GM13977 (cell line): ENCODE measurements around the gene SH2D2A.

Source experiments
- DNase-seq: peaks from one replicate; pipeline ENCODE4 v3.0.0; 2012; ENCODE audit warnings: low spot score
- in situ Hi-C: fragments of 300-500 bp; cut with MboI; formaldehyde crosslinking; loops from one replicate; pipeline ENCODE4 v1.12.0; 2022; ENCODE audit warnings: low sequenced_read_pairs, low pct_unique_long_range_greater_than_20kb, mixed read lengths, inconsistent platforms; ENCODE audit not compliant: unreplicated experiment
- TF ChIP-seq, protein P1 (sequence below): IDR thresholded peaks from 2 replicates; pipeline ENCODE4 v1.5.1; 2012; ENCODE audit warnings: mild to moderate bottlenecking, control low read depth; ENCODE audit not compliant: insufficient read depth; ENCODE audit errors: extremely low read depth, missing control alignments

Gene SH2D2A

DNA sequence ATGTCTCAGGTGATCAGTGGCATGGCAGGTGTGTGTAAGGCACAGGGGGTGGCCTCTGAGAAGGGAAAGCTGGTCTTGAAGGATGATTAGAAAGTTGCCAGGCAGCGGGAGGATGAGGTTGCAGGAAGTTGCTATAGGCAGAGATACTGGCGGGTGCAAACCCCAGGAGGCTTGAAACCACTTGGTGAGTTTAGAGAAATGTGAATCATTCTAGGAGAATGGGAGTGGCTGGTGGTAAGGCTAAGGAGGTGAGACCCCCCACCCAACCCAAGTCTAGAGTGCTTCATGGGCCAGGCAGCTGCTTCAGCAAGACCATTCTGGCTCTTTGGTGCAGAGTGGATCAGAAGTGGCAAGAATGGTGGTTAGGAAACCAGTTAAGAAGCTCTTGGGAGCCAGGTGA, 9.0 kb downstream of the SH2D2A start:
- TF ChIP-seq, protein P1, sequence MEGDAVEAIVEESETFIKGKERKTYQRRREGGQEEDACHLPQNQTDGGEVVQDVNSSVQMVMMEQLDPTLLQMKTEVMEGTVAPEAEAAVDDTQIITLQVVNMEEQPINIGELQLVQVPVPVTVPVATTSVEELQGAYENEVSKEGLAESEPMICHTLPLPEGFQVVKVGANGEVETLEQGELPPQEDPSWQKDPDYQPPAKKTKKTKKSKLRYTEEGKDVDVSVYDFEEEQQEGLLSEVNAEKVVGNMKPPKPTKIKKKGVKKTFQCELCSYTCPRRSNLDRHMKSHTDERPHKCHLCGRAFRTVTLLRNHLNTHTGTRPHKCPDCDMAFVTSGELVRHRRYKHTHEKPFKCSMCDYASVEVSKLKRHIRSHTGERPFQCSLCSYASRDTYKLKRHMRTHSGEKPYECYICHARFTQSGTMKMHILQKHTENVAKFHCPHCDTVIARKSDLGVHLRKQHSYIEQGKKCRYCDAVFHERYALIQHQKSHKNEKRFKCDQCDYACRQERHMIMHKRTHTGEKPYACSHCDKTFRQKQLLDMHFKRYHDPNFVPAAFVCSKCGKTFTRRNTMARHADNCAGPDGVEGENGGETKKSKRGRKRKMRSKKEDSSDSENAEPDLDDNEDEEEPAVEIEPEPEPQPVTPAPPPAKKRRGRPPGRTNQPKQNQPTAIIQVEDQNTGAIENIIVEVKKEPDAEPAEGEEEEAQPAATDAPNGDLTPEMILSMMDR, result no peak
- DNase-seq, result no peak
- in situ Hi-C loops, result no loop called here

DNA sequence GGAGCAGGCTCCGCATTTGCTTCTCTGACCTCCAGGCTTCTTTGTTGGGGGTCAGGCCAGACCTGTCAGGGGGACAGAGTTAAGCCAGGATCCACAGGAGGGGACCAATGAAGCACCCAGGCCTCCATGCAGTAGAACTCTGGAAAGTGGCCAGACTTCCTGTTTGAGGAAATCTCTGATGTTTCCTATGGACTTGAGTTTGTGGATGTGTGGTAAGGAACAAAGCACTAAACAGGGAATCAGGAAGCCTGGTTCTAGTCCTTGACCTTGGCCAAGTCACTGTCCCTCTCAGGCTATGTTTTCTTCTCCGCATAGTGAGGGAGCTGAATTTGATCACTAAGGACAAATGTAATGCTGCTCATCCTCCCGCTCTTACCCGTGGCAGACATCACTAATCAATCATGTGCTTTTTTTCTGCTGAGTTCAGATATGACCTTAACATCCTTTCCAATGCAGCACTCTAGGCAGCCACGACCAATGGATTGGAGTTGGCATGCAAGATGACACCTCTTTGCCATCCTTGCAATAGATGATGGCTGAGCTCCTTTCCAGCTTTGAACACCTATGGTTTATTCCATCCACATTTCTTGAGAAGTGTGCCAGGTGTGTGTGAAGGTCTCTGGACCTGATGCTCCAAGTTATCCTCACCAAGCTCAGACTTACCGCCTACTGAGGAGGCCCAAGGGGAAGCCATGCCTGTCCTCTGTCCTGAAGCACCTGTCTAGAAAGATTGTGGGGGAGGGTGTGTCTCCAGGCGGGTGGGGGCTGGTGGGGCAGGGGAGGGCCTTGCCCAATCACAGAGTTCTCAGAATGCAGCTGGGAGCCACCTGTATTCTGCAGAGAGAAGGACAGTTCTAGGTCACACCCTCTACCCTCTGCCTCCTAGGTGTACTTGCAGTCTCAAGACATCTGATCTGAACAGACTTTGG, 9.9 kb downstream of the SH2D2A start:
- TF ChIP-seq, protein P1, result no peak
- in situ Hi-C loops, result no loop called here
- DNase-seq, result no peak

DNA sequence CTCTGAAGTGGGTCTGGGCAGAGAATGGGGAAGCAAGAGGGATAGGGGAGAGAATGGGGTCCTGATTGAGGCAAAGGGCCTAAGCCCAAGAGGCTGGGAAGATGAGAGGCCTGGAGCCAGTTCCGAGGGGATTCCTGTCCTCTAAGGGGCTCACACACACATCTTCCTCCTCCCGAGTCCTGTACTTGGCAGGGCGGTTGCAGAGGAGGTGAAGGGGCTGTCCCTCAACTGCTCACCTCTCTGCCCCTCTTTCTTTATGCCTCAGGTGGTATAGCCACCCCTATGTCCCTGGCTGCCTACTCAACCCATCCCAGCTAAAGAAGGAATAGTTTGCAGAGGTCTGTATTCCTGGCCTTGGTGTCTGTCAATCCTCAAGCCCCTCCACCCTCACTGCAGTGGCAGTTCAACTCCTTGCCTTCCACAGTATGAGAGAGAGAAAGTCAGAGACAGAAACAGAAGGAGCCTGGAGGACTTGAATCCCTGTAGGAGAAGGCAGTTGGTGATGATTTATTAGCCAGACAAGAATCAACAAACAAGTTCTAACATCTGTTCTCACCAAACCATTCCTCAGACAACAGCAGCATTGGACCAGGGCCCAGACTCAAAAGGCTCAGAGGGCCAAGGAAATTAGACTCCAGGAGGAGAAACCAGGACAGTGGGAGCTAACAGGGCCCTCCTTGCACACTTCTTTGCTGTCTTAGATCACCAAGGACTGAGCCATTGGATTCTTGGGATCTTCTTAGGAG, 10.7 kb downstream of the SH2D2A start:
- no peak for DNase-seq
- TF ChIP-seq, protein P1, result no peak
- in situ Hi-C loops, result no loop called here

DNA sequence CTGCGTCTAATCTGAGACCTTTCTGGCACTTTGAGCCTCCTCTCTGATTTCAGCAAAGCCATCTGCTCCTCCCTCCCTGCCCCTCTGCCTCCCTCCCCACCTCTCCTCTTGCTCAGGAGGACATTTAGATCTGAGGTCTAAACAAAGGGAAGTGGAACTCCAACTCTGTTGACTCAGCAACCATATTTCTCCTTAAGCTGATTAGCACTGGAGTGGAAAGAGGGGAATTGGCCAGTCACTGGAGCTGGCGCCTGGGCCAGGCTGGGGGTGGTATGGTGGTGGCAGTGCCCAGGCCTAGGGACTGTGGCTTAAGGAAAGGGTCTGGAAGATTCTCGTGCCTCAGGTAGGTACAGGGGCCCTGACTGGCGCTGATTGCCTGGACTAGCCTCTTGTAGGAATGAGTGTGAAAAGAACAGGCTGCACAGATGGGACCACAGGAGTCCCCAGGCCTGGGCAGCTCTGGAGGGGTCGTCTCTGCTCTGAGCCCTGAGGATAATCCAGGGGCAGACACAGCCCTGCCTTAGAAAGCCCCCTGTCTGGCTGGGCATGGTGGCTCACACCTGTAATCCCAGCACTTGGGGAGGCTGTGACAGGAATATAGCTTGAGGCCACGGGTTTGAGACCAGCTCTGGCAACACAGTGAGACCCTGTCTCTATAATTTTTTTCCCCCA, 11.9 kb downstream of the SH2D2A start:
- in situ Hi-C loops, result no loop called here
- no peak for DNase-seq
- TF ChIP-seq, protein P1, result no peak

DNA sequence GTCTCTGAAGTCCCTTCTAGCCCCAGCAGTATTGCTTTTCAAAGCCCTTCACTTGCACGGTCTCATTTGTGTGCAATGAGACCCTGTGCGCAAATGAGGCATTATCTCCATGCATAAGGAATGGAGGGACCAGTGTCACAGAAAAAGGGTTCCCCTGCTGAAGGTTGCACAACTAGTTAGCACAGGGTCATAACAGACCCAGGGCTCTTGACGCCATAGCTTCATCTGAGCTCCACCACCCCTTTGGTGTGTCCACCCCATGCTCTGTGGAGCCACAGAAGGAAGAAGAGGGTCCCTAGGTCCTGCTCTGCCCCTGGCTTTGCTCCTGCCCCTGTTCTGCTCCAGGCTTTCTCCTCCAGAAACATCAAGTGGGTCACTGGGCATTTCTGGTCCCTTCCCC, 12.6 kb downstream of the SH2D2A start:
- DNase-seq, result no peak
- in situ Hi-C loops, result no loop called here
- TF ChIP-seq, protein P1, result no peak

DNA sequence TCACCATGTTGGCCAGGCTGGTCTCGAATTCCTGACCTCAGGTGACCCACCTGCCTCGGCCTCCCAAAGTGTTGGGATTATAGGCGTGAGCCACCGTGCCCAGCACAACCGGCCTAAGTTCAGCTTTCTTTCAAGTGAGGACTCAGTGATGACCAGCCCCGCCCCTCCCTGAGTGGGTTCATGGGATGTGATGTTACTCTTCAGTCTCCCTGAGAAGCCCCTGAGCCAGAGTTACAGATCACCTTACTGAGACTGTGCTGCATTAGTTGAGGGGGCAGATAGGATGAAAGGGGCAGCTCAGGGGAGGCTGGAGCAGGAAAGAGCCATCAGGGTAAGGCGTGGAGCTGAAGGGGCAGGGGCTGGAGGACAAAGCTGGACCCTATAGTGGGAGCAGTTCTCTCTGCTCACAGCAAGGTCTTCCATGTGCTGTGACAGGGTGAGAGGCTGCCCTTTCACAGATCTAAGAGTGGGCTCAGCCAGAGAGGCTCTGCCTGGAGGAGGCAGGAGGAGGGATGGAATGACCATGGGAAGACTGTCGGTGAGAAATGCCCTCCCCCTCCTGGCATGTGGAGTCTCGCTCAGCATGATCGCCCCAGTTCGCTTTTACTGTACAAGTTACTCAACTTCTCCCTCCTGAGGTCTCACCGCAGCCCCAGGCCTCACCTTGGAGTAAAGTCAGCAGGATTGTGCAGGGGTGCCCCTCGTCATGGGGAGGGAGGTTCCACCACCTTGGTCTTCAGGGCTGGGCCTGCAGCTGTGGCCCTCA, 13.4 kb downstream of the SH2D2A start:
- TF ChIP-seq, protein P1, result no peak
- in situ Hi-C loops, result no loop called here
- no peak for DNase-seq
